ENCODE results near the gene OTUB1. TPM values are rescaled to one million over a fixed set of nuclear protein-coding genes. Genes with fewer than 3 reads are reported as not detected.

The OTUB1 gene
- total and polyA plus RNA-seq, 4 donors: 40.8 to 95.2 (median 72.3) TPM

DNA sequence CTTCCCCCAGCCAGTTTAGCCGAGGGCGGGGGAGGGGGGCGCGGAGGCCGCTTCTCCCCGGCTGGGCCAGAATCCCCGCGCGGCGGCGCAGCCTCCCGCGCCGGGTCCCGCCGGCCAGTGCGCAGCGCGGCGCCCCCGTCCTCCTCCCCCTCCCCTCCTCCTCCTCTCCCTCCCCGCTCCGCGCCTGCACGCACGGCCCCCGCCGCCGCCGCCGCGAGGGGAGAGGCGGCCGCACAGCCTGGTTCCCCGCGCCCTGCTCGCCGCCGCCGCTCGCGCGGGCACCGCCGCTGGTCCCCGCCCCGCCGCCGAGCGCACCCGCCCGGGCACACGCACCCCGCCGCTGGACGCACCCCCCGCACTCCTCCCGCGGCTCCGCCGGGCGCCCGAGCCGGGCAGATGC, 49.3 kb downstream of the OTUB1 start, which contains the start of gene FLRT1:
FLRT1 (plus strand) TSS at position 356 of the 400 bp plus-strand sequence. CDS start 80,337 bp downstream, outside the sequence.
- WGBS, 2 donors: 1 to 3% methylated on average over 16 to 53 of the region's 64 CpGs

DNA sequence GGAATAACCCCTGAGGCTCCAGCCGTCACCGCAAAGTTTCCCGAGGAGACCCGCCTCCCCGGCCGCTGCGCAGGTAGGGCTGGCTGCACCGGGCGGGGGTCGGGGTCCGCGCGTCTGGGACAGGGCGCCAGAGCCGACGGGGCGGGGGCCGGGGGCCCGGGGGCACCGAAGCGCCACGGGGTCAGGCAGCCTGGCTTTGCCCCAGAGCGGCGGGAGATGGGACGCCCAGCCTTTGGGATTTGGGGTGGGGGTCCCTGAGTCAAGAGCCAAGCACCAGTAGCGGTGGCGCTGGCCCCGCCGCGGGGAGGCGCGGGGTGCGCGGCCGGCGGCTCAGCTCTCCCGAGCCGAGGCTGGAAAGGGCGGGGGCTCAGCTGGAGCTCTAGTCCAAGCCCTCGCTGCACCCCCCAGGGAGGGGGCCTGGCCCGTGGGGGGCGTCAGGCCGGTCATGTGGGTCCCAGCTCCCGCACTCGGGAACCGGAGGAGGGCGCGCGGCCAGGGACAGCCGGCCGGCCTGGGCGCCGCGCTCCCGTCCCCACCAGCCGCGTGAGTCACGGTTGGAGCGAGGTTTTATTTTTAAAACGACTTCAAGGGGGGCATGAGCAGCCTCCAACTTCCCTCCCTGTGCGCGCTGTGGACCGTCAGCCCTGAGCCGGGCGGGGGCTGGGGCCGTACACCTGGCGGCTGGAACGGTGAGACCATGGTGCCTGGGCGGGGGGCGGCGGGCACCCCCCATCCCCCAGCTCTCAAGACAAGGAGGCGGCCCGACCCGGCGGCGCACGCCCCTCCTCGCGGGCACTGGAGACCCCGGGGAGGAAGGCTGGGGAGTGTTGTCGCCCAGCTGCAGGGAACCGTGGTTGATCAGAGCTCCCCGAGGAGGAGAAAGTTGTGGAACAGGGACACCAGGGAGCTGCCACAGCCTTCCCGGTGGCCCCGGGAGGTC, 50.1 kb downstream of the OTUB1 start:
- WGBS, 2 donors: 2% methylated on average over 82 to 85 of the region's 85 CpGs
- Histone ChIP-seq H3K9me3 (ENCODE audit: control insufficient read depth in 4 of 4, insufficient read depth in 3 of 4, low read length in 3 of 4) (peaks cover 0 to 2% (median 0%) of the 10 kb centered on the region in 4 donors), H3K9ac (ENCODE audit: insufficient read depth in 1 of 2, low read length in 2 of 2) (no peak overlapping the region), H3K4me1 (ENCODE audit: control insufficient read depth in 5 of 5, insufficient read depth in 5 of 5, low read length in 5 of 5) (peaks cover 0 to 18% (median 4%) of the 10 kb centered on the region in 5 donors), H3K27me3 (ENCODE audit: control insufficient read depth in 3 of 3, insufficient read depth in 3 of 3, low read length in 2 of 3) (peaks cover 0 to 11% (median 7%) of the 10 kb centered on the region in 3 donors), H3K27ac (ENCODE audit: low read depth in 1 of 2, low read length in 1 of 2) (no peak overlapping the region), H3K4me3 (no peak overlapping the region), H3K36me3 (ENCODE audit: control insufficient read depth in 4 of 4, insufficient read depth in 4 of 4, low read length in 4 of 4) (no peaks in the 10 kb centered on the region)
- TF ChIP-seq, protein P1, sequence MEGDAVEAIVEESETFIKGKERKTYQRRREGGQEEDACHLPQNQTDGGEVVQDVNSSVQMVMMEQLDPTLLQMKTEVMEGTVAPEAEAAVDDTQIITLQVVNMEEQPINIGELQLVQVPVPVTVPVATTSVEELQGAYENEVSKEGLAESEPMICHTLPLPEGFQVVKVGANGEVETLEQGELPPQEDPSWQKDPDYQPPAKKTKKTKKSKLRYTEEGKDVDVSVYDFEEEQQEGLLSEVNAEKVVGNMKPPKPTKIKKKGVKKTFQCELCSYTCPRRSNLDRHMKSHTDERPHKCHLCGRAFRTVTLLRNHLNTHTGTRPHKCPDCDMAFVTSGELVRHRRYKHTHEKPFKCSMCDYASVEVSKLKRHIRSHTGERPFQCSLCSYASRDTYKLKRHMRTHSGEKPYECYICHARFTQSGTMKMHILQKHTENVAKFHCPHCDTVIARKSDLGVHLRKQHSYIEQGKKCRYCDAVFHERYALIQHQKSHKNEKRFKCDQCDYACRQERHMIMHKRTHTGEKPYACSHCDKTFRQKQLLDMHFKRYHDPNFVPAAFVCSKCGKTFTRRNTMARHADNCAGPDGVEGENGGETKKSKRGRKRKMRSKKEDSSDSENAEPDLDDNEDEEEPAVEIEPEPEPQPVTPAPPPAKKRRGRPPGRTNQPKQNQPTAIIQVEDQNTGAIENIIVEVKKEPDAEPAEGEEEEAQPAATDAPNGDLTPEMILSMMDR (IDR thresholded peaks at IDR 0.05; ENCODE audit: control extremely low read depth, extremely low read depth): no peak
- peak; percentile 55 to 66 (median 63) for DNase-seq
- no peak for ATAC-seq (ENCODE audit: insufficient read depth, low FRiP score)

More for the DNA sequence above, 49.3 kb downstream of the OTUB1 start, which contains the start of gene FLRT1:
- H3K9ac ChIP-seq (ENCODE audit: insufficient read depth in 1 of 2, low read length in 2 of 2): no peak within 1 kb of the TSS
- TF ChIP-seq, protein P1 (IDR thresholded peaks at IDR 0.05; ENCODE audit: control extremely low read depth, extremely low read depth): no peak
- peaks cover 0 to 2% (median 0%) of the 10 kb centered on the region in 4 donors for H3K9me3 ChIP-seq (ENCODE audit: control insufficient read depth in 4 of 4, insufficient read depth in 3 of 4, low read length in 3 of 4)
- H3K4me3 ChIP-seq: no peak within 1 kb of the TSS
- no peak within 1 kb of the TSS for H3K27ac ChIP-seq (ENCODE audit: low read depth in 1 of 2, low read length in 1 of 2)
- ATAC-seq (ENCODE audit: insufficient read depth, low FRiP score): no peak
- H3K27me3 ChIP-seq (ENCODE audit: control insufficient read depth in 3 of 3, insufficient read depth in 3 of 3, low read length in 2 of 3): peaks cover 0 to 11% (median 7%) of the 10 kb centered on the region in 3 donors
- peaks cover 0 to 10% (median 4%) of the 10 kb centered on the region in 5 donors for H3K4me1 ChIP-seq (ENCODE audit: control insufficient read depth in 5 of 5, insufficient read depth in 5 of 5, low read length in 5 of 5)
- H3K36me3 ChIP-seq (ENCODE audit: control insufficient read depth in 4 of 4, insufficient read depth in 4 of 4, low read length in 4 of 4): no peaks in the 10 kb centered on the region
- peak in 1 of 3 donors; percentile 46 for DNase-seq

- Histone ChIP-seq H3K27me3 (ENCODE audit: control insufficient read depth in 3 of 3, insufficient read depth in 3 of 3, low read length in 2 of 3) (peaks cover 0 to 11% (median 7%) of the 10 kb centered on the region in 3 donors), H3K27ac (ENCODE audit: low read depth in 1 of 2, low read length in 1 of 2) (no peak overlapping the region), H3K4me3 (no peak overlapping the region), H3K4me1 (ENCODE audit: control insufficient read depth in 5 of 5, insufficient read depth in 5 of 5, low read length in 5 of 5) (peaks cover 0 to 23% (median 4%) of the 10 kb centered on the region in 5 donors), H3K36me3 (ENCODE audit: control insufficient read depth in 4 of 4, insufficient read depth in 4 of 4, low read length in 4 of 4) (no peaks in the 10 kb centered on the region), H3K9me3 (ENCODE audit: control insufficient read depth in 4 of 4, insufficient read depth in 3 of 4, low read length in 3 of 4) (peaks cover 0 to 2% (median 0%) of the 10 kb centered on the region in 4 donors), H3K9ac (ENCODE audit: insufficient read depth in 1 of 2, low read length in 2 of 2) (no peak overlapping the region)
- TF ChIP-seq, protein P1 (IDR thresholded peaks at IDR 0.05; ENCODE audit: control extremely low read depth, extremely low read depth): no peak
- ATAC-seq (ENCODE audit: insufficient read depth, low FRiP score) (no peak), DNase-seq (no peak)
- WGBS, 2 donors: 34 to 36% methylated on average over 23 of the region's 23 CpGs
Measured at GRCh38 chr11:64037027-64037634, 50.9 kb downstream of the OTUB1 start.

Measured in lung (tissue), 12 donors.